ENCODE measurements around the gene MESP2.

- TF ChIP-seq CTCF (conservative IDR thresholded peaks at IDR 0.05; ENCODE audit: low read depth, low read length) (no peak), EZH2 (IDR thresholded peaks at IDR 0.05; ENCODE audit: borderline replicate concordance, low read depth, low read length, poor library complexity, severe bottlenecking) (no peak)
Observed at GRCh38 chr15:89755701-89756100, 20.4 kb upstream of the MESP2 start.

All from A673 (cell line).